H1 (cell line): ENCODE data around the gene DIPK1A. TPM values are rescaled to one million over a fixed set of nuclear protein-coding genes. Genes with fewer than 3 reads are reported as not detected.

Source experiments
- ATF2 ChIP-seq: IDR thresholded peaks from 2 replicates; pipeline ENCODE4 v1.6.1; 2012; ENCODE audit warnings: low read length, inconsistent platforms
- CBX8 ChIP-seq: fragments of 300-800, 300-1000 bp; sonication (generic); IDR thresholded peaks from 2 replicates; pipeline ENCODE4 v1.7.1; 2016; ENCODE audit warnings: low read depth, low read length, borderline replicate concordance
- CHD2 ChIP-seq: IDR thresholded peaks from 2 replicates; pipeline ENCODE4 v1.6.1; 2012; ENCODE audit warnings: low read length, improper control_type of control experiment
- CREB1 ChIP-seq: IDR thresholded peaks from 2 replicates; pipeline ENCODE4 v1.6.1; 2012; ENCODE audit warnings: inconsistent platforms
- RFX5 ChIP-seq: IDR thresholded peaks from 2 replicates; pipeline ENCODE4 v1.6.1; 2011; ENCODE audit warnings: low read depth, low read length, improper control_type of control experiment, borderline replicate concordance
- RXRA ChIP-seq: IDR thresholded peaks from 2 replicates; pipeline ENCODE4 v1.6.1; 2011; ENCODE audit warnings: low read depth, mild to moderate bottlenecking, low read length, moderate library complexity; ENCODE audit not compliant: insufficient read depth
- TBP ChIP-seq: IDR thresholded peaks from 2 replicates; pipeline ENCODE4 v1.6.1; 2011; ENCODE audit warnings: low read depth, low read length, improper control_type of control experiment
- polyA plus RNA-seq, 7 experiments: library from polyadenylated mRNA; depleted of rRNA in 3 of 7; stranded (reverse) in 5 of 7; unstranded in 2 of 7; fragments of >200 nt in 5 of 7; fragments of 200-250 nt in 2 of 7; gene quantifications; 1 replicate in 5 of 7; 2 replicates in 1 of 7; 4 replicates in 1 of 7; pipeline versions ENCODE4 v1.2.1 to v1.2.3, GENCODE V29; 2011 to 2013; ENCODE audit warnings: missing spikeins in 2 of 7, mixed read lengths in 2 of 7
- total RNA-seq: library from RNA; stranded (reverse); fragmentation: NEBNext Ultra II Directional; extraction: Animal tissue kit (Norgen Biotek cat#: 25700); gene quantifications from 2 replicates; pipeline ENCODE4 v1.2.1, GENCODE V29; 2021

Gene DIPK1A
- total and polyA plus RNA-seq, 2 of the 8 experiments (the other 6 are each of a cell fraction or from before 2014, with no cell fraction given): 2.5 to 5.0 TPM

GRCh38 chr1:92854101-92854785 lies 107.0 kb downstream of the DIPK1A start (continued):
- TF ChIP-seq RFX5 (no peak), CHD2 (no peak), ATF2 (no peak), RXRA (no peak), CREB1 (no peak), CBX8 (no peak), TBP (no peak)
